ENCODE data around the gene DNASE2.
"Not testable (repeated sequence)": the region's sequence is repeated elsewhere in the genome, so short reads cannot be mapped to it uniquely, and the experiment has no call there.

The DNASE2 gene, protein sequence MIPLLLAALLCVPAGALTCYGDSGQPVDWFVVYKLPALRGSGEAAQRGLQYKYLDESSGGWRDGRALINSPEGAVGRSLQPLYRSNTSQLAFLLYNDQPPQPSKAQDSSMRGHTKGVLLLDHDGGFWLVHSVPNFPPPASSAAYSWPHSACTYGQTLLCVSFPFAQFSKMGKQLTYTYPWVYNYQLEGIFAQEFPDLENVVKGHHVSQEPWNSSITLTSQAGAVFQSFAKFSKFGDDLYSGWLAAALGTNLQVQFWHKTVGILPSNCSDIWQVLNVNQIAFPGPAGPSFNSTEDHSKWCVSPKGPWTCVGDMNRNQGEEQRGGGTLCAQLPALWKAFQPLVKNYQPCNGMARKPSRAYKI

DNA sequence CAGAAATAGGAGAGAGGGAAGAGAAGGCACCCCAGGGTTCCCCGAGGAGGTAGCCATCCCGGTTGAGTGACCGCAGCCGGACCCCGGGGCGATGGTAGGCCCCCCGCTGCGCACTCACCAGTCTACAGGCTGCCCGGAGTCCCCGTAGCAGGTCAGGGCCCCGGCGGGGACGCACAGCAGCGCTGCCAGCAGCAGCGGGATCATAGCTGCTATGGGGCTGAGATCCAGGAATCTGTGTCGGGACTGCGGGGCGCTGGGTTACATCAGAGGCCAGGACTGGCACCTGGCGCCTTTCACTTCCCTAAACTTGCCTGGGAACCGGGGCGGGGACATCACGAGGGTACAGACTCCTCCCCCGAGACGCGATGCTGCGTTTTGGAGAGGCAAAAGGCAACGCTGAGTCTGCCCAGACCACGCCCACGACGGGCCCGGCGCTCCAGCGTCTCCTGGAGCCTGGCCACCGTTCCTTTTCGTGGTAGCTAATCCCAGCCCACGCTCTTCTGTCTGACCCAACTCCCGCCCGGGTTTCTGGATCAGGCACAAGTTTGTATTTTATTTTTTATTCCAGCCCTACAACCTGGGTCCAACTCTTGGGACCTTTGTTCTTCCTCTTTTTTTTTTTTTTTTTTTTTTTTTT, at the start of gene DNASE2:
Gene DNASE2, minus strand, starts transcription at position 278 of the 637 bp plus-strand sequence. Its CDS starts 74 bp downstream, at position 204.
- peak; percentile 93 for DNase-seq

DNA sequence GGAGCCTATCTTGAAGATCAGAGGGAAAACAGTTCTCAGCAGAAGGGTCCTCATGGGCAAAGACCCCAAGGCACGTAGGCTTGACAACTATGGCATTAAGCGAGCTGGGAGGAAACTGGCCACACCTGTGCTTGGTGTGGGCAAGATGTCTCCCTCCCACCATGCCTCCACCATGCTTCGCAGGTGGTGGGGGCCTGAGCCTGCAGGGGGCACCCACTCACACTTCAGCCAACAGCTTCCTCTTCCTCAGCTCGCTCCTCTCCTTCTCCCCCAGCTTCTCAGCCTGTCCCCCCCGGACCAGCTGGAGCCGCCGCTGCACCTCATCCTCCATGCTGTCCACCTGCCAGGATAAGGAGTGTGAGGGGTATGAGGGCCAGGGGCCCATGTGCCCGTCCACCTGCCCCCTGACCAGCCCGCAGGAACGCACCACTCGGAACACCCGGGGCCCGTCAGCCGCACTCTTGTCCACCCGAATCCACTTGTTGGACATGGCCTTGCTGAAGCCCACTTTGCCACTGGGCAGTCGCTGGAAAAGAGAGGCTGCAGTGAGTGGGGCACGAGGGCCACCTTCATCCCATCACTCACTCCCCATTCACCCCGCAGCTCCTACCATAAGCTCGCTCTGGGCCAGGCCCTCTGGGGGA, 48.9 kb upstream of the DNASE2 start:
- no peak for DNase-seq

DNA sequence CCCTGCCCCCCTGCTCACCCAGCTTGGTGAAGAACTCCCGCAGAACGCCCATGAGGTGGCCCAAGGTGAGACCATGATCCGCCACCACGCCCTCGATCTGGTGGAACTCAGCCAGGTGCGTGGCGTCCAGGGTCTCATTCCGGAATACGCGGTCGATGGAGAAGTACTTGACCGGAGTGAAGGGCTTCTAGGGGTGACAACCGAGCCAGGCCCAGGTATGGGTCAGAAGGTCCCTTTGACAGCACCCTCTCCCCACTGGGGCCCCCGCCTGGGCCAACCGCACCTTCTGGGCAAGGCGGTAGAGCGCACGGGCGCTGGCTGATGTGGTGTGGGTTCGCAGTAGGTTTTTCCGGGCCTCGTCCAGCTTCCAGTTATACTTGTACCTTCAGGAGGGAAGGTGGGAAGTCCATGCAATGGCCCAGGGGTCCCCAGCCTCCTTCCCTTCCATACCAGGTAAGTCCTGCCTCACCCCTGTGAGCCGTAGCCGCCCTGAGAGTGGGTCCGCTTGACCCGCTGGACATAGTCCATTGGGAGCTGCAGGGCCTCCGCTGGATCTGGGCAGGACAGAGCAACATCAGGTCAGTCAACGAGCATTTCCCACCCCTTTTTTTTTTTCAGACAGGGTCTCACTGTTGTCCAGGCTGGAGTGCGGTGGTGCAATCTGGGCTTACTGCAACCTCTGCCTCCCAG, 43.5 kb upstream of the DNASE2 start:
- DNase-seq, result no peak

DNA sequence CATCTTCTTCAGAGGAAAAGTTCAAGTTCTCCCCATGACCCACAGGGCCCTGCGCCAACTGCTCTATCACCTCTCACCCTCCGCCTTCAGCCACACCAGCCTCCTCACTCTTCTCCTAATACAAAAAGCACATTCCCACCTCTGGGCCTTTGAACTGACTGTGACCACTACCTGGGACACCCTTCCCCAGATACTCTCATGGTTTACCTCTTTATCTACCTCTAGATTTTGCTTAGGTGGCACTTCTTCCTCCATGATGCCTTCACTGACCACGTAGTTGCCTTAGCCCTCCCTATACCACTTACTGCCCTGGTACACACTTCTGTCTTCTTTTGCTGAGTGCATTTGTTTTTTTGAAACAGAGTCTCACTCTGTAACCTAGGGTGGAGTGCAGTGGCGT, 41.7 kb upstream of the DNASE2 start:
- no peak for DNase-seq

DNA sequence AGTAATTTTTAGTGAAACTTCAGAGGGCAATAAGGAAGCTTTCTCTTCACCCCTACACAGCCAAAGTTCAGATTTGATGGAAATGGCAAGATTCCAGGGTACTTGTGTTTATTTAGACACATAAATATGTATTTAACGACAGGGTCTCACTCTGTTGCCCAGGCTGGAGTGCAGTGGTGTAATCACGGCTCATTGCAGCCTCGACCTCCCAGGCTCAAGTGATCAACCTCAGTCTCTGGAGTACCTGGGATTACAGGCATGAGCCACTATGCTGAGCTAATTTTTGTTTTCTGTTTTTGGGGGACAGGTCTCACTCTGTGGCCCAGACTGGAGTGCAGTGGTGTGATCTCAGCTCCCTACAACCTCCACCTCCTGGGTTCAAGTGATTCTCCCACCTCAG, 39.8 kb upstream of the DNASE2 start:
- no peak for DNase-seq

DNA sequence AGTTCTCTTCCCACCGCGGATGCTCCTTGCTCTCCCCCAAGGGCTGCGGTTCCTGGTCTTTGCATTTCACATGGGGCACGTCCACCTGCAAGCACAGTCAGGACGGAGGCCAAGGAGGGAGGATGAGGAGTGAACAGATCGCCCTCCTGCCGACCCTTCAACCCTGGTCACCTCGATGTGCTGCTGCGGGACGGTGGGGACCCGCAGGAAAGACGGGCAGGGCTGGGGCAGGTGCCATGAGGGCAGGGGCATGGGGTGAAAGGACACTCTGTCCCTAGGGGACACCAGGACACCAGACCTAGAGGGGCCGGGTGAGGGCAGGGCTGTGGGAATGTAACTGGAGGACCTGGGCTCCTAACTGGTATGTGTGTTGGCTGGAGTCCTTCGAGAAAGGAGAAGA, 37.0 kb upstream of the DNASE2 start:
- no peak for DNase-seq

DNA sequence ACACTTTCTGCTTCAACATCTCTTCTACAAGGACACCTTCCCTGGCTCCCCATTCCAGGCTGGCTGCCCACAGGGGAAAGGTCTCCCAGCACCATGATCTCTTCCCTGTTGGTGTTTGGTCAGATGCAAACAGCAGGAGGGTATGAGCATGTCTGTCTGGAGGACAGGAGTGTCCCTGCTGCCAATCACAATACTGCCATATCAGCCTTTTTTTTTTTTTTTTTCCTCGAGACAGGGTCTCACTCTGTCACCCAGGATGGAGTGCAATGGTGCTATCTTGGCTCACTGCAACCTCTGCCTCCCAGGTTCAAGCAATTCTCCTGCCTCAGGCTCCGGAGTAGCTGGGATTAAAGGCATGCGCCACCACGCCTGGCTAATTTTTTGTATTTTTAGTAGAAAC, 34.6 kb upstream of the DNASE2 start:
- DNase-seq, result not testable (repeated sequence)

DNA sequence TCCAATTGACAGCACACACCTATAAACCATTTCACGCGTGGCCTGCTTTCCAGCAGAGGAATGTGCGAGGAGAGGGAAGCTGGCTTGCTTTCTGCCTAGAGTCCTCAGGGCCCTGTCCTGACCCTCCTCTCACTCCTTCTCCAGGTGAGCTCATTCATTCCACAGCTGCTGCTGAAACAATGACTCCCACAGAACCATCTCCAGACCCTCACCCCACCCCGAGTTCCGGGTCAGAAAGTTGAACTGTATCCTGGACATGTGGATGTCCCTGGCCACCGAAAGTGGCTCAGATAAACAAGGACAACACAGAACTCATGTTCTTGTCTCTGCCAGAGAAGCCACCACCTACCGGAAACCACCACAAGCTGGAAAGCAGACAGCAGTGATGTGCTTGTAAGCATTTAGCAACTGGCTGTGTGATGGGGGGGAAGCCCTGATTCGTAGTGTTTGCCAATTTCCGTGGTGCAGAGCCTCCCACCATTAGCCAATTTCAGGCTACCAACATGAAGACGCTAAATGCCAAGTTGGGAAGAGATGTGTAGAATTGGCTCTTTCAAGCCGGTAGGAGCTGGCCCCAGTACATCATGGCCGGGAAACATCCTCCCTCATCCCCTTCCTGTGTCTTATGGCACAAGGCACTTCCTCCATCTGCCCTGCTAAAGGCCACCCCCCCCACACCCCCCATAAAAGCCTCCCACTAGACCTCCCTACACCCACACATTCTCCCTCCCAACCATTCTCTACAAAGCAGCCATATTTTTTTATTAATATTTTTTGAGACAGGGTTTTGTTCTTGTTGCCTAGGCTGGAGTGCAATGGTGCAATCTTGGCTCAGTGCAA, 32.8 kb upstream of the DNASE2 start:
- DNase-seq, result peak; percentile 74

DNA sequence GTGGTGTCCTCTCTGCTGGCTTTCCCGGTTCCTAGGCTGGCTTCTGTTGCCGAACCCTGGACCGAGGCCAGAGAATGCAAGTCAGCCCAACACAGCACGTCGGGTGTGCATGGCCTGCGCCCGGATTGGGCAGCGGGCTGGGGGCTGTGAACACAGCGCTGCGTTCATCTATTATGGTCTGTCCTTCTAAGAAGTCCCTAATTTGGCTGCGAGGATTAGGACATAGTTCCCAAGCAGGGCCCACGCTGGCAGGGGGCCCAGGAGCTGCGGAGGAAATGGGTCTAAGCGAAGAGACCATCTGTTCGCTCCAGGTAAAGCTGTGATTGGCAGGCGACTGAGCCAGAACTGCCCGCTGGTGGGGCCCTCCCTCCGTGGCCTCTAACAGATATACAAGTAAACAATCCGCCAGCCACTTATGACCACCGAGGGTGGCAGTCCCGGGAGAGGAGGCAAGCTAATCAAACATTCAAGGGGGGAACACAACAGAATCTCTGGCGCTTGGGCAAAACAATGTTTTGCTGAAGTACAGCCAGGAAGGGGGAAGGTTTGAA, 31.8 kb upstream of the DNASE2 start:
- DNase-seq, result no peak

DNA sequence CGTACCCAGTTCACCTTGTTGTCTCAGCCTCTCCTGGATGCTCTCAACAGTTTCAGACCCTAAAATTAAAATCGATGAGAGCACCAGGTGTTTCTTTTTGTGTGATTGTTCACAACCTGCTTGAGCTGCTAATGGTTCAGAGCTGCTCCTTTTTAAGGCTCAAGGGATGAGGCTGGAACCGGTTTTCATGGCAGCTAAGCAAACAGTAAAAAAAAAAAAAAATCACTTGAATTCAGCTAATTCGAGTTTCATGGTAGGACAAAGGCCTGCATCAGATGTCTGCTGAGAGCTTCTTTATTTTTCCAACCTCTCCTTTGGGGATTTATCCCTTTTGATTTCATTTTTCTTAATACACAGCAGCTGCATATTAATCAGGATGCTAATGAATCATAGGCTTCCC, 31.3 kb upstream of the DNASE2 start:
- no peak for DNase-seq

DNA sequence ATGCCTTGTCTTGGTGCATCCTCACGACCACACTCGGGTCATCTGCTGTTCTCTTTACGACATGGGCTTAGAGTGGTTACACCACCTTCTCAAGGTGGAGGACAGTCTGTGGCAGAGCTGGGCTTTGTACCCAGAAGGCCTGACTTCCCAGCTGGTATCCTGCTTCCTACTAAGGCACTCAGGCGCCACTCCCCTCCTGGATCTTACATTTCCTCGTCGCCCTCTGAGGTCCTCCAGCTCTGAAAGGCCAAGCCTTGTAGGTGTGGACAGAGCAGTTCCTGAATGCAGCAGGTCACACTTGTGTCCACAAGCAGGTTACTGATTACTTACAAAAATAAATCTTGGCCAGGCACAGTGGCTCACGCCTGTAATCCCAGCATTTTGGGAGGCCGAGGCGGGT, 25.9 kb upstream of the DNASE2 start:
- no peak for DNase-seq

DNA sequence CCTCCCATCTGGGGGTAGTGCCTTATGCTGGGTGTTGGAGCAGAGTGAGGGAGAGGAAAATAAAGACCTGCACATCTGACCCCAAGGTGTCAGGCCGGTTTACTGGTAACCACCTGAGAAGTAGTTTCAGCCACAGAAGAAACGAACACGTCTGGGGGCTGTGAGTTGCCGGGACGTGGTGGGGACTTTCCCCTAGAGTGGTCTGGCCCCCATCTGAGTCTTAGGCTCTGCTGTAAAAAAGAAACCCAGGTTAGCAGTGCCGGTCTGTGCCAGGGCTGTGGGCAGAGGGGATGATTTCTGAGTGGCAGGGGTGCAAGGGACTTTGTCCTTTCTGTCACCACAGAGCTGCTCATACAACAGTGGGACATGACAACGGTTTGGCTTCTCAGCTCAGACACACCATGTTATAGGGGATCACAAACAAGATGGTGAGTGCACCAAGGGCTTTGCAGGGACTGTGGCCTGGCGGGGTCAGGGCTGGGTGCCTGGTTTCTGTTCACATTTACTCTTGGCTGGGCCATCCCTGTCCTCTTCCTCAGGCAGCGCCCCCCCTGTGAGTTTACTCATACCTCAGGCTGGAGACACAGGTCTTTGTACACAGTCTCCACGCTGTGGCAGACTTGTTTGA, 18.8 kb upstream of the DNASE2 start:
- DNase-seq, result peak; percentile 67

DNA sequence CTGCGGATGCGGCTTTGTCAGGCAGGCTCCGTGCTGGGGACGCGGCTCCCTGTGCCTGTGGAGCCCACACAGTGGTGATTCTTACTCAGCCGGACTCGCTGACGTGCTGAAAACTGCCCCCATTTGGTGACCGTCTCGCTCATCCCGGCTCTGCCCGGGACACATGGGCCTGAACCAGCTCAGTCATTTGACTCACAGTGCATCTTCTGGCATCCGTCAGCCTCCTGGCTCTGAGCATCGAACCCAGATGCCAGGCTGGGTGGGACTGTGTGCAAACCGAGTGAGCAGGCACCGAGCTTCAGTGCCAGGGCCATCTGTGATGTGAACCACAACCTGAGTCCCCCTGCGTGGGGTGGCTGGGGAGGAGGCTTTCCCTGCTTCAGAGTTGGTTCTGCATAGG, 15.2 kb upstream of the DNASE2 start:
- no peak for DNase-seq

DNA sequence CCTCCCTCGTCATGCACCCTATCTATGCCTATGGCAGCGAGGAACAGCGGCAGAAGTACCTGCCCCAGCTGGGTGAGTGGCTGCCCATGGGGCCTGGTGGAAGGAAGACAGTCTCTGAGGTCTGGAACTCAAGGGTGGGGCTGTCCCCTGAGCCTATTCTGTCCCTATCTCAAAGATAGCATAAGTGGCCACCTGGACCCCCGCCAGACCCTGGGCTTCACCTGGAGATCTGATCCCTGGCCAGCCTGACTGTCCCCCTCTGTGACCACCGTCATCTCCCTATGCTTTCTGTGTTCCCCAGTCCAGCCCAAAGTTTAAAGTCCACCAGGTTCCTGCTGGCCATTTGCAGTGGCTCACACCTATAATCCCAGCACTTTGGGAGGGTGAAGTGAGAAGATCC, 12.3 kb upstream of the DNASE2 start:
- DNase-seq, result no peak

DNA sequence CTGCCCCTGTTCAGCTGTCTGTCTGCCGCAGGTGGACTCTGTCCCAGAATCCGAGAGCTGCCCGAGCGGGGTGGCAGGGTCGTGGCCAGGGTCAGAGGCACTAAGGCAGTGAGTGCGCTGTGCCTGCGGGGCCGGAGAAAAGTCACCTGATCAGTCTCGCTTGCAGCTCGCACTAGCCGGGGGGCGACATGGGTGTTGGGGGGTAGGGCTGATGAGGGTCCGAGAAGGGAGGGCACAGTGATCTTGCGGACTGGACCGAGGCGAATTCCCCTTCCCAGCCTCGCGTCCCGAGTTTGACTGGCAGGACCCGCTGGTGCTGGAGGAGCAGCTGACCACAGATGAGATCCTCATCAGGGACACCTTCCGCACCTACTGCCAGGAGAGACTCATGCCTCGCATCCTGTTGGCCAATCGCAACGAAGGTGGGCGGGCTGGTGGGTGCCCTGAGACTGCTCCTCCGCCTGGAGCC, 10.3 kb upstream of the DNASE2 start:
- DNase-seq, result peak; percentile 61

DNA sequence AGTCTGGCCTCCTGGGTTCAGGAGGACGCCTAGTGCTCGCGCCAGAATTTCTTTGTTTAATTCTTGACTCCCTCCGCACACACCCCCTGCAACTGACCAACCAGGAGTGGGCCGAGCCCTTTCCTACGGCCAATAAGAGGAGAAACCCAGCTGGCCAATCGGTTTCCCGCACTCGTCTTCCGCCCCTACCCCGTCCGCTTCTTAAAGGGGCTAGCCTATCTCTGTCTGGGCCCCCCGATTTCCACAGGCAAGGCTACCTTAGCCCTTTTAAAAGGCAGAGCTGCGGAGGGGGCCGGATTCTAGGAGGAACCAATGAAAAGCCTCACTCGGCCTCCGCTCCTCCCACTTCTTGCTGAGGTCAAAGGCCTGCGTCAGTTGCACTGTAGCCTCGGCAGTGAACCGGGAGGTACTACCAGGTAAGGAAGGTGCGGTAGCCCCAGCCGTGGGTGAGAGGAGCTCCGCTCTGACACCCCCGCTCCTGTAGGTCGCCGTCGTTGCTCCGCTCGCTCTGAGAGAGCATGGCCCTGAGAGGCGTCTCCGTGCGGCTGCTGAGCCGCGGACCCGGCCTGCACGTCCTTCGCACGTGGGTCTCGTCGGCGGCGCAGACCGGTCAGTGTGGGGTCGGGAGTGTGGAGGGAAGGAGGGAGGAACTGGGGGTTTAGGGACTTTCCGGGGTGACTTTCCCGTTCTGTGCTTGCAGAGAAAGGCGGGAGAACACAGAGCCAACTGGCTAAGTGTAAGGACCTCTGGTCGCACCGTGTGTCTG, 9.7 kb upstream of the DNASE2 start, which contains the start of gene GCDH:
Gene GCDH, plus strand, starts transcription at position 374 of the 766 bp plus-strand sequence. Its CDS starts 145 bp downstream, at position 519.
- peak; percentile 92 for DNase-seq

DNA sequence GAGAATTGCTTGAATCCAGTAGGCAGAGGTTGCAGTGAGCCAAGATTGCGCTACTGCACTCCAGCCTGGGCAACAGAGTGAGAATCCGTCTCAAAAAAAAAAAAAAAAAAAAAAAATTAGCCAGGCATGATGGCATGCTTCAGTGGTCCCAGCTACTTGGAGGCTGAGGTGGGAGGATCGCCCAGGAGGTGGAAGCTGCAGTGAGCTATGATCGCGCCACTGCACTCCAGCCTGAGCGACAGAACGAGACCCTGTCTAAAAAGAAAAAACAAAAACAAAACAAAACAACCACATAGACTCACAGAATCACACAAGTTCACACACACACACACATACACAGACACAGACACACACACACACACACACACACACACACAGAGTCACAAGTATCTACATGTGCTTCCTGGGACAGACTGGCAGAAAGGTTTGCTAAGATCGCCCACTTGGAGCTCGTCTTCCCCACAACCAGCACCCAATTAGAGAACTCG, 9.1 kb upstream of the DNASE2 start:
- DNase-seq, result not testable (repeated sequence)

DNA sequence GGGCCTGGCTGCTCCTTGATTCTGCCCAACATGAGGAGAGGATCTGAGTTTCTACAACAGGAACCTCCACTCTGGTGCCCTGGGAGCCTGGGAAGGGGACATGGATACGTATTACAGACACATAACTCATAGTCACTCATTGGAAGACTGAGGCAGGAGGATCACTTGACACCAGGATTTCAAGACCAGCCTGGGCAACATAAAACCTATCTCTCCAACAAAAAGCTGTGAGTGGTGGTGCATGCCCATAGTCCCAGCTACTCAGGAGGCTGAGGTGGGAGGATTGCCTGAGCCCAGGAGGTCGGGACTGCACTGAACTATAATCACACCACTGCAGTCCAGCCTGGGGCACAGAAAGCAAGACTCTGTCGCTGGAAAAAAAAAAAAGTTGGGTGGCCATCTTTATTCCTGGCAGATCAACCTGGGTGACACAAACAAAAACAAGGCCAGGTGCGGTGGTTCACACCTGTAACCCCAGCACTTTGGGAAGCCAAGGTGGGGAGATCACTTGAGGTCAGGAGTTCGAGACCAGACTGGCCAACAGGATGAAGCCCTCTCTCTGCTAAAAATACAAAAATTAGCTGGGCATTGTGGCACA, 6.9 kb upstream of the DNASE2 start:
- DNase-seq, result no peak

DNA sequence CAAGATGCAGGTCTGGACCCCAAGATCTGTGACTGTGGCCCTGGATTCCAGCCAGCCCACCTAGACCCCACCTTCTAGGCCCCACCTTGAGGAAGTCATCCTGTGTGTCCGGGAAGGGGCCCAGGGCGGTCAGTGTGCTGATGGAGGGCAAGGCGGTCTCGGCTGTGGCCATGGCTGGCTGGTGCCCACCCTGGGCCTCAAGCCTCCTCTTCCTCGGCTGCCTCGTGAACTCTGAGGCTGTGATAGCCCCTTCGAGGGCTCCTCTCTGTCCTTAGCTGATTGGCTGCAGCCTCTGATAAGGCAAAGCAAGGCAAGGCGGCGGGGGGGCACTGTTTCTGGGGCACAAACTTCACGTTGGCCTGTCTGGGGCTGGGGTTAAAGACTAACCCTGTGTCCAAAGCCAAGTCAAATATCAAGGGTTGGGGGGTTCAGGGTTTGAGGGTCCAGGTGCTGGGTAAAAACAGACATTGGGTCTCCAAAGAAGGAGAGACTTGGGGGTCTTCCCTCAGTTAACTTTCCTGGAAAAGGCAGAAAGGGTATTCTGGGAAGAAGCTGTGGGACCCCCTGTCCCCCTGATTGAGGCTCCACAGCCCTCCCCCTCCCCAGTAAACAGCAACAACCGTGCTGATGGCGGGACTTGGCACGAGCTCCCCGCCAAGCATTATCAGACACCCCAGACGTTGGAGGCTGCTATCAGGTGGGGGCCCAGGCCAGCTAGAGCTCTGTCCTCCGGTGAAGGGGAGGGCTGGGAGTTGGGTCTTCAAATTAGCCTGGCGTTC, 5.9 kb upstream of the DNASE2 start, which contains the start of gene KLF1:
Gene KLF1, minus strand, starts transcription at position 233 of the 779 bp plus-strand sequence. Its CDS starts 61 bp downstream, at position 172.
- DNase-seq, result no peak

Data from activated CD8-positive, alpha-beta memory T cell treated with anti-CD3 and anti-CD28 coated beads, Interleukin-2, amount 50 U/mL, for 48 hours (primary cell).